Upper lobe of left lung (tissue), 6 donors: ENCODE measurements around the gene CATSPERZ. TPM values are rescaled to one million over a fixed set of nuclear protein-coding genes. Genes with fewer than 3 reads are reported as not detected.

Experiments
- ATAC-seq, 2 donors: fragments of 200-7000 bp; cut with Tn5 transposase; one replicate each; pipeline ENCODE4 v1.9.1; 2022; ENCODE audit warnings: mild to moderate bottlenecking in 2 of 2, moderate library complexity in 2 of 2; ENCODE audit not compliant: low FRiP score in 2 of 2
- DNase-seq, 2 donors: peaks; one replicate each; pipeline ENCODE4 v3.0.0-alpha.2; 2019 to 2020
- H3K27ac ChIP-seq, 4 donors: fragments of 200-600 bp; sonication (generic); one replicate each; pipeline ENCODE4 v1.5.1; 2016 to 2019
- H3K27me3 ChIP-seq, 4 donors: fragments of 200-600 bp; sonication (generic); one replicate each; pipeline ENCODE4 v1.5.1; 2017 to 2019
- H3K36me3 ChIP-seq, 4 donors: fragments of 200-600 bp; sonication (generic); one replicate each; pipeline ENCODE4 v1.5.1; 2016 to 2019
- H3K4me1 ChIP-seq, 4 donors: fragments of 200-600 bp; sonication (generic); one replicate each; pipeline ENCODE4 v1.5.1; 2018 to 2019
- H3K4me3 ChIP-seq, 4 donors: fragments of 200-600 bp; sonication (generic); one replicate each; pipeline ENCODE4 v1.5.1; 2017 to 2019; ENCODE audit warnings: mild to moderate bottlenecking in 2 of 4, moderate library complexity in 1 of 4
- H3K9me3 ChIP-seq, 4 donors: fragments of 200-600 bp; sonication (generic); one replicate each; pipeline ENCODE4 v1.5.1; 2018 to 2019
- EP300 ChIP-seq, 4 donors: sonication (generic); formaldehyde crosslinking; IDR thresholded peaks; one replicate each; pipeline ENCODE4 v1.5.1; 2017; ENCODE audit warnings: antibody characterized with exemption in 4 of 4, control low read depth in 2 of 4
- POLR2A ChIP-seq, 4 donors: fragments of 450-650 bp; IDR thresholded peaks; one replicate each; pipeline ENCODE4 v1.5.1; 2016 to 2017; ENCODE audit warnings: antibody characterized with exemption in 4 of 4, mild to moderate bottlenecking in 2 of 4
- POLR2AphosphoS5 ChIP-seq, 2 donors: sonication (generic); formaldehyde crosslinking; IDR thresholded peaks; one replicate each; pipeline ENCODE4 v1.5.1; 2017; ENCODE audit warnings: antibody characterized with exemption in 2 of 2
- WGBS, 2 donors: methylation state at CpG; one replicate each; pipeline ENCODE4 v1.1.5; 2017 to 2018; 5-methylcytosine and 5-hydroxymethylcytosine counted together
- total RNA-seq, 6 donors: library from RNA; depleted of rRNA in 4 of 6; stranded (reverse); fragments of >200 nt in 4 of 6; gene quantifications; one replicate each; pipeline versions ENCODE4 v1.1.0 to v1.2.1, GENCODE V29; 2016 to 2021
- TF ChIP-seq, protein P1 (sequence below), 6 experiments: fragments of 450-650 bp in 4 of 6; fragments of 200-600 bp in 2 of 6; sonication (generic) in 2 of 6; IDR thresholded peaks; one replicate each; pipeline ENCODE4 v1.5.1; 2016 to 2019; ENCODE audit warnings: antibody characterized with exemption in 6 of 6
- donor health status: DM: no; HTN: no; CAD: no; lungs with moderate emphysema.
- donor health status: DM: no; HTN: yes; CAD: no; lungs with severe emphysema.

CATSPERZ gene
- total RNA-seq, 6 donors from 2014 or later: 0.51 to 62.9 (median 2.5) TPM; not detected in 2

DNA sequence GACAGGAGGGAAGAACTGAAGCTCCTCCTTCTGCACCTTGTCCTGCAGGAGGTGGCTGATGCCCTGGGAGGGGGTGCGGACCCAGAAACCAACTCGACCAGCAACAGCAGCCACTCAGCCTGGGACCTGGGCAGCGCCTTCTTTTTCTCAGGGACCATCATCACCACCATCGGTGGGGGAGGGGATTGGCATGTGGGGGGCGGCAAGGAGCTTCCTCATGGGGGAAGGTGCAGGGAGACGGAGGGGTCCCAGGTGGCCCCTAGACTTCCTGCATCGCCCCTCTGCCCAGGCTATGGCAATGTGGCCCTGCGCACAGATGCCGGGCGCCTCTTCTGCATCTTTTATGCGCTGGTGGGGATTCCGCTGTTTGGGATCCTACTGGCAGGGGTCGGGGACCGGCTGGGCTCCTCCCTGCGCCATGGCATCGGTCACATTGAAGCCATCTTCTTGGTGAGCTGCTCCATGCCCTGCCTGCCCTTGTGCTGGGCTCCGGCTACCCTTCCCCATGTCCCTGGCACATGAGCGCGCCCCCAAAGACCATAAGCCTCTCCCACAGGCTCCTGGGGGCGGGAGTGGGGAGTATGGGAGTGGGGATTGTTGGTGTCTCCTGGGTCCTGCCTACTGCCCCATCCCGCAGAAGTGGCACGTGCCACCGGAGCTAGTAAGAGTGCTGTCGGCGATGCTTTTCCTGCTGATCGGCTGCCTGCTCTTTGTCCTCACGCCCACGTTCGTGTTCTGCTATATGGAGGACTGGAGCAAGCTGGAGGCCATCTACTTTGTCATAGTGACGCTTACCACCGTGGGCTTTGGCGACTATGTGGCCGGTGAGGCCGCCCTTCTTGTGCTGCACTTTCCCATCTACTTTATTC, 3.1 kb upstream of the CATSPERZ start:
- Histone ChIP-seq H3K4me3 (no peak overlapping the region), H3K27me3 (peaks cover 0 to 60% (median 38%) of the 10 kb centered on the region in 4 donors), H3K4me1 (peaks cover 28 to 37% (median 35%) of the 10 kb centered on the region in 4 donors), H3K27ac (no peak overlapping the region), H3K9me3 (no peaks in the 10 kb centered on the region), H3K36me3 (no peaks in the 10 kb centered on the region)
- WGBS, 2 donors: 21 to 24% methylated on average over 11 to 31 of the region's 34 CpGs
- DNase-seq (no peak), ATAC-seq (no peak)
- TF ChIP-seq, protein P1, sequence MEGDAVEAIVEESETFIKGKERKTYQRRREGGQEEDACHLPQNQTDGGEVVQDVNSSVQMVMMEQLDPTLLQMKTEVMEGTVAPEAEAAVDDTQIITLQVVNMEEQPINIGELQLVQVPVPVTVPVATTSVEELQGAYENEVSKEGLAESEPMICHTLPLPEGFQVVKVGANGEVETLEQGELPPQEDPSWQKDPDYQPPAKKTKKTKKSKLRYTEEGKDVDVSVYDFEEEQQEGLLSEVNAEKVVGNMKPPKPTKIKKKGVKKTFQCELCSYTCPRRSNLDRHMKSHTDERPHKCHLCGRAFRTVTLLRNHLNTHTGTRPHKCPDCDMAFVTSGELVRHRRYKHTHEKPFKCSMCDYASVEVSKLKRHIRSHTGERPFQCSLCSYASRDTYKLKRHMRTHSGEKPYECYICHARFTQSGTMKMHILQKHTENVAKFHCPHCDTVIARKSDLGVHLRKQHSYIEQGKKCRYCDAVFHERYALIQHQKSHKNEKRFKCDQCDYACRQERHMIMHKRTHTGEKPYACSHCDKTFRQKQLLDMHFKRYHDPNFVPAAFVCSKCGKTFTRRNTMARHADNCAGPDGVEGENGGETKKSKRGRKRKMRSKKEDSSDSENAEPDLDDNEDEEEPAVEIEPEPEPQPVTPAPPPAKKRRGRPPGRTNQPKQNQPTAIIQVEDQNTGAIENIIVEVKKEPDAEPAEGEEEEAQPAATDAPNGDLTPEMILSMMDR (IDR thresholded peaks at IDR 0.05): no peak
- TF ChIP-seq POLR2A (IDR thresholded peaks at IDR 0.05) (no peak), EP300 (IDR thresholded peaks at IDR 0.05) (no peak), POLR2AphosphoS5 (IDR thresholded peaks at IDR 0.05) (no peak)

- TF ChIP-seq EP300 (IDR thresholded peaks at IDR 0.05) (no peak), POLR2A (IDR thresholded peaks at IDR 0.05) (no peak), POLR2AphosphoS5 (IDR thresholded peaks at IDR 0.05) (no peak)
- TF ChIP-seq, protein P1 (IDR thresholded peaks at IDR 0.05): no peak
- no peaks in the 10 kb centered on the region for H3K36me3 ChIP-seq
- DNase-seq (no peak), ATAC-seq (no peak)
- H3K4me1 ChIP-seq: peaks cover 23 to 32% (median 27%) of the 10 kb centered on the region in 4 donors
- no peak overlapping the region for H3K4me3 ChIP-seq
- no peaks in the 10 kb centered on the region for H3K9me3 ChIP-seq
- peaks cover 0 to 52% (median 33%) of the 10 kb centered on the region in 4 donors for H3K27me3 ChIP-seq
- WGBS, 2 donors: 32 to 54% methylated on average over 9 to 14 of the region's 18 CpGs
- H3K27ac ChIP-seq: no peak overlapping the region
Observed at GRCh38 chr11:64297699-64298358, 2.3 kb upstream of the CATSPERZ start.

DNA sequence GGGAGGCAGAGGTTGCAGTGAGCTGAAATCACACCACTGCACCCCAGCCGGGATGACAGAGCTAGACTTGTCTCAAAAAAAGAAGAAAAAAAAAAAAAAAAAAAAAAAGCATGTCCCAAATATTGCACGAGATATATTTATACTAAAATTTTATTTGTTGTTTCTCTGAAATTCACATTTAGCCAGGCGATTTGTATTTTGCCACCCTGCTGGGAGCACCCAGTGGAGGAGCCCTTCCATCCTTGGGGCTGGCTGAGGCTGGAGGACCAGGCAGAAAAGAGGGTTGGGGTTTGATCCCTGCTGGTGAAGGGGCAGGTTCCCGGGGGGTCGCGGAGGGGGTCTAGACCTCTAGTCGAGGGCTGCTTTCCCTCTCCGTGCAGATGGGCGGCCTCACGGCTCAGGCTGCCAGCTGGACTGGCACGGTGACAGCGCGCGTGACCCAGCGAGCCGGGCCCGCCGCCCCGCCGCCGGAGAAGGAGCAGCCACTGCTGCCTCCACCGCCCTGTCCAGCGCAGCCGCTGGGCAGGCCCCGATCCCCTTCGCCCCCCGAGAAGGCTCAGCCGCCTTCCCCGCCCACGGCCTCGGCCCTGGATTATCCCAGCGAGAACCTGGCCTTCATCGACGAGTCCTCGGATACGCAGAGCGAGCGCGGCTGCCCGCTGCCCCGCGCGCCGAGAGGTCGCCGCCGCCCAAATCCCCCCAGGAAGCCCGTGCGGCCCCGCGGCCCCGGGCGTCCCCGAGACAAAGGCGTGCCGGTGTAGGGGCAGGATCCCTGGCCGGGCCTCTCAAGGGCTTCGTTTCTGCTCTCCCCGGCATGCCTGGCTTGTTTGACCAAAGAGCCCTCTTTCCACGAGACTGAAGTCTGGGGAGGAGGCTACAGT, 952 bp upstream of the CATSPERZ start:
- peak; percentile 58 to 94 for DNase-seq
- H3K27me3 ChIP-seq: peaks cover 0 to 42% (median 28%) of the 10 kb centered on the region in 4 donors
- H3K9me3 ChIP-seq: no peaks in the 10 kb centered on the region
- H3K4me3 ChIP-seq: peak overlapping the region; percentile 15 to 53 (median 44)
- WGBS, 2 donors: 6 to 11% methylated on average over 17 to 43 of the region's 60 CpGs
- peak in 1 of 2 donors; percentile 55 for ATAC-seq
- H3K27ac ChIP-seq: peak overlapping the region in 2 of 4 donors; percentile 14 to 45
- TF ChIP-seq EP300 (IDR thresholded peaks at IDR 0.05) (no peak), POLR2AphosphoS5 (IDR thresholded peaks at IDR 0.05) (peak in 1 of 2 donors; percentile 18), POLR2A (IDR thresholded peaks at IDR 0.05) (peak in 1 of 4 donors; percentile 30)
- TF ChIP-seq, protein P1 (IDR thresholded peaks at IDR 0.05): no peak
- peaks cover 27 to 39% (median 32%) of the 10 kb centered on the region in 4 donors for H3K4me1 ChIP-seq
- H3K36me3 ChIP-seq: no peaks in the 10 kb centered on the region

DNA sequence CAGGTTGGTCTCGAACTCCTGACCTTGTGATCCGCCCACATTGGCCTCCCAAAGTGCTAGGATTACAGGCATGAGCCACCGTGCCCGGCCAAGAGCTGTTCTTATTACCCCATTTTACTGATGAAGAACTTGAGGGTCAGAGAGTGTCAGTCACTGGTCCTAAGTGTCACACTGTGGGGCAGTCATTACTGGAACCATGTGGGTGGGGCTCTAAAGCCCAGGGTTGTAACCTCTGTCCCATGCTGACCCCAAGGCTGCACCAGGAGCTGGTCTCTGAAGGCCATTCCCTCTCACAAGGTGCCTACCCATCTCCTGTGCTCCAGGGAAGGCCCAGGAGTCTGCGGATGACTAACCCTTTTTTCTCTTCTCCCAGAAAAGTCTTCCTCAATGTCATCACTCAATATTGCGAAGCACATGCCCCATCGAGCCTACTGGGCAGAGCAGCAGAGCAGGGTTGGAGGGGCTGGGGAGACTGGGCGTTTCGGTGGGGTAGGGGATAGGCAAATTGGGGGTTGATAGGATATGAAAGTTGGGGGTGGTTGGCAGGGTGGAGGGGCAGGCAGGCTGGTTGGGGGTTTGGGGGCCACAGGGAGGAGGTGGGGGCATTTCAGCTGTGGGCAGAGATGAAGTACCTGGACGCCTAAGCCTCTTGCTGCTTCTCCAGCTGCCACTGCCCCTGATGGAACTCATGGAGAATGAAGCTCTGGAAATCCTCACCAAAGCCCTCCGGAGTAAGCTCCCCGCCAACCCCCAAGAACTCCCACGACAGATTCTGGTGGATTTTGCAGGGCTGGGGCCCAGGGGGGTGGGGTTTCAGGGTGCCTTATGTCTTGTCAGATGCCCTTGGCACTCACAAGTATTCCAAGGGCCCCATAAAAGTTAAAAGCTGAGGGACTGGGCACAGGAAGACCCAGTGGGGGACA, 3.2 kb downstream of the CATSPERZ start:
- 77 to 83% methylated on average over 9 to 13 of the region's 13 CpGs for WGBS, 2 donors
- Histone ChIP-seq H3K9me3 (no peaks in the 10 kb centered on the region), H3K27me3 (peaks cover 0 to 21% (median 12%) of the 10 kb centered on the region in 4 donors), H3K36me3 (peaks cover 0 to 9% (median 0%) of the 10 kb centered on the region in 4 donors), H3K4me3 (no peak overlapping the region), H3K27ac (peak overlapping the region in 2 of 4 donors; percentile 91 to 97), H3K4me1 (peaks cover 37 to 53% (median 49%) of the 10 kb centered on the region in 4 donors)
- ATAC-seq (no peak), DNase-seq (no peak)
- no peak for TF ChIP-seq POLR2AphosphoS5 (IDR thresholded peaks at IDR 0.05)
- no peak for TF ChIP-seq EP300 (IDR thresholded peaks at IDR 0.05)
- TF ChIP-seq, protein P1 (IDR thresholded peaks at IDR 0.05): no peak
- no peak for TF ChIP-seq POLR2A (IDR thresholded peaks at IDR 0.05)
